Testis (tissue), 2 donors: ENCODE data around the gene GABRP.

Experiments used
- POLR2A ChIP-seq: fragments of 450-650 bp; IDR thresholded peaks from one replicate; pipeline ENCODE4 v1.6.1; 2017; ENCODE audit warnings: antibody characterized with exemption, mild to moderate bottlenecking, moderate library complexity
- TF ChIP-seq, protein P1 (sequence below), 3 experiments: fragments of 450-650 bp in 2 of 3; fragments of 200-600 bp in 1 of 3; sonication (generic) in 1 of 3; IDR thresholded peaks; one replicate each; pipeline ENCODE4 v1.5.1; 2016 to 2019; ENCODE audit warnings: antibody characterized with exemption in 3 of 3, mild to moderate bottlenecking in 2 of 3, moderate library complexity in 1 of 3

DNA sequence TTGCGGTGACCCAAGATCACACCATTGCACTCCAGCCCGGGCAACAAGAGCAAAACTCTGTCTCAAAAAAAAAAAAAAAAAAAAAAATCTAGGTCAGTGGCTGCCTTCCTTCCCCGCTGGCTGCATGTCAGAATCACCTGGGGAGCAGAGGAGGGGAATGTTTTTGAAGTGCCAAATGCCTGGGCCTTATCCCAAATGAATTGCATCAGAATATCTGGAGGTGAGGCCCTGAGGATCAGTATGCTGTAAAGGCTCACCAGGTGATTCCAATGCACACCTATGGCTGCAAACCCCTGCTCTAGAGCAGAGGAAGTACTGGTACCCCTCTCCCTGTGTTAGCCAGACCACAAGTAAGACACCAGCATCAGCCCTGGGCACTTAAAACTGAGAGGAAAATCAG lies 44.7 kb upstream of the GABRP start:
- TF ChIP-seq, protein P1, sequence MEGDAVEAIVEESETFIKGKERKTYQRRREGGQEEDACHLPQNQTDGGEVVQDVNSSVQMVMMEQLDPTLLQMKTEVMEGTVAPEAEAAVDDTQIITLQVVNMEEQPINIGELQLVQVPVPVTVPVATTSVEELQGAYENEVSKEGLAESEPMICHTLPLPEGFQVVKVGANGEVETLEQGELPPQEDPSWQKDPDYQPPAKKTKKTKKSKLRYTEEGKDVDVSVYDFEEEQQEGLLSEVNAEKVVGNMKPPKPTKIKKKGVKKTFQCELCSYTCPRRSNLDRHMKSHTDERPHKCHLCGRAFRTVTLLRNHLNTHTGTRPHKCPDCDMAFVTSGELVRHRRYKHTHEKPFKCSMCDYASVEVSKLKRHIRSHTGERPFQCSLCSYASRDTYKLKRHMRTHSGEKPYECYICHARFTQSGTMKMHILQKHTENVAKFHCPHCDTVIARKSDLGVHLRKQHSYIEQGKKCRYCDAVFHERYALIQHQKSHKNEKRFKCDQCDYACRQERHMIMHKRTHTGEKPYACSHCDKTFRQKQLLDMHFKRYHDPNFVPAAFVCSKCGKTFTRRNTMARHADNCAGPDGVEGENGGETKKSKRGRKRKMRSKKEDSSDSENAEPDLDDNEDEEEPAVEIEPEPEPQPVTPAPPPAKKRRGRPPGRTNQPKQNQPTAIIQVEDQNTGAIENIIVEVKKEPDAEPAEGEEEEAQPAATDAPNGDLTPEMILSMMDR (IDR thresholded peaks at IDR 0.05): no peak
- TF ChIP-seq POLR2A: no peak
